H4 (cell line): Measurements from ENCODE around the gene SLC15A4. TPM values are rescaled to one million over a fixed set of nuclear protein-coding genes. Genes with fewer than 3 reads are reported as not detected.

ENCODE experiments used
- DNase-seq: peaks from one replicate; pipeline ENCODE4 v3.0.0-alpha.2; 2015; ENCODE audit warnings: low spot score
- total RNA-seq: library from RNA; depleted of rRNA; stranded (reverse); fragments of >200 nt; shearing (Covaris generic); gene quantifications from 2 replicates; pipeline ENCODE4 v1.2.3, GENCODE V29; 2014; rRNA removed

Gene SLC15A4
- total RNA-seq, 1 experiment from 2014 or later = 14.6 TPM

DNA sequence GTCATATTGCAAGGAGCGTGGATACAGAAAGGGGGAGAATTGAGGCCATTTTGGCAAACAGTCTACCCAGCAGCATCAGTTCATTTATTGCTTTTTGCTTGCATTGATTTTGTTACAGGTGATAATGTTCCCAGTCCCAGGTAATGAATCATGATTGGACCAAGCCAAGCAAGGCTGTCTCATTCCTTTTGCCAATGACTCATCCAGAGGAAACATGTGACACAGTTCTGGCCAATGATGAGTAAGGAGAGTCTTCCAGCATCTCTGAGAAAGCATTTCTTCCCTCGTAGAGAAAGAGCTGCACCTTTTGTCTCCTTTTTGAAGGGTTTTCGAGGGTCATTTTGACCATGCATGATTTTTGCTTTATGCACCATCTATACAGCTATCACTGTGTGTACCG is 68.2 kb downstream of the SLC15A4 start:
- no peak for DNase-seq

DNA sequence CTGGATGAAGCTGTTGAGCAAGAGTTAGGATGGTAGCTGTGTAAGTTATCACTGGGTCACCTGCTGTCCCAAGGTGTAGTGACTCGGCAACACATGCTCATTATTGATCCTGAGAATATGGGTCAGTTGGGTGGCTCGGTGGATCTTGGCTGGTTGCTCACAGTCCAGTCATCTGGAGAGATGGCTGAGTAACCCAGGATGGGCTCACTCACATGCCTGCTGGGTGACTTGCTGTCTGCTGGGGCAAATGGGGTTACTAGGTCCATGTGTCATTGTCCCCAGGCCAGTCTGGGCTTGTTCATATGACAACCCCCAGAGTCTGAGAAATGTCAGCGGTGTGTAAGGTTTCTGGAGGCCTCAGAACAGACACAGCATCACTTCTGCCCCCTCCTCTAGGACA is 69.5 kb downstream of the SLC15A4 start:
- no peak for DNase-seq

DNA sequence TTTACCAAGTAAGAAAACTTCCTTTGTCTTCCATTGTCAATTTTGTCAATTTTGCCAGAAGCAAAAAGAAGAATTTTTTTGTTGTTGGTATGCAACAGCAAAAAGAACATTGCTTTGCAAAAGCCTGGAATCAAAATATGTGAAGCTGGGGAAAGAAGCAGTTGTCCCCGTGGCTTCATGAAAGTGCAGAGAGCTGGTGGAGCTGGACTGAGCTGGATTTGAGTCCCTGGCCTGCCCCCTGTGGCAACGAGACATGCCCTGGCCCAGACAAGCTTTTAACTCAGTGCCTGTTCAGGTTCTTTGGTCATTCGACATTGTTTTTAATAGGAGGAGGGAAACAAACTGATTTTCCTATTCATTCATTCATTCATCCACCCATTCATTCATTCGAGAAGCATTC is 70.3 kb downstream of the SLC15A4 start:
- no peak for DNase-seq

DNA sequence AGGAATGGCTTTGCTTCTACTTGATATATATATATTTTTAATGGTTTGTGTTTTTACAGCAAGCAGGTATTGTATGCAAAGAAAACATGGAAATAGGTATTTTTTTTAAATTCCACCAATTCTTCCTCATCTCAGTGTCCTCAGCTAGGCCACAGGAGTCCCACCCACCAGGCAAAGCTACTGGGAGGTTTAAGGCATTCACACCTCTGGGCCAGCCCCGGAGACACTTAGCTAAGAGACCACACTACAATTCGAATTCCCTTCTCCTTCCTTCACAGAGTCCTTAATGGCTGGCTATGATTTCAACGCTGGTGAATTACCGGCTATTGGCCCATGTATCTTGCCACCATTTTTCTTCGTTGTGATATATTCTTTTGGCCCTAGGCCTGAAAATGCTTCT is 71.4 kb downstream of the SLC15A4 start:
- no peak for DNase-seq

DNA sequence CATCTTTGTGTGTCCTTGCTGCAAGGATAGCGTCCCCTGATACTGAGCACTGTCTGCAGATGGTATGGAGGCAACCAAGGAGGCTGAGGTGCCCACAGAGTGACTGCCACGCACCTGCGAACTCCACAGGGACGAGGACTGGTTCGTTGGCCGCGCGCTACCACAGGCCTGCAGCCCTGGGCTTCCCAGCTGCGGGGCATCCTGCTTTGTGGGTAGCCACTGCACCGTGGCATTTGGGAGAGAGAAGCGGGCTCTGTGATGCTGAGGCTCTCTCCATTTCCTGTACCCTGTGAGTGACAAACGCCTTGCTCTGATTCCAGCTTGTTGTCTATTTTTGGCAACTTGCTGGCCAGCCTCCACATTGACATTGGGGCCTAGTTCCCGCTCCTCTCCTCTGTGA is 76.3 kb downstream of the SLC15A4 start:
- DNase-seq = no peak

DNA sequence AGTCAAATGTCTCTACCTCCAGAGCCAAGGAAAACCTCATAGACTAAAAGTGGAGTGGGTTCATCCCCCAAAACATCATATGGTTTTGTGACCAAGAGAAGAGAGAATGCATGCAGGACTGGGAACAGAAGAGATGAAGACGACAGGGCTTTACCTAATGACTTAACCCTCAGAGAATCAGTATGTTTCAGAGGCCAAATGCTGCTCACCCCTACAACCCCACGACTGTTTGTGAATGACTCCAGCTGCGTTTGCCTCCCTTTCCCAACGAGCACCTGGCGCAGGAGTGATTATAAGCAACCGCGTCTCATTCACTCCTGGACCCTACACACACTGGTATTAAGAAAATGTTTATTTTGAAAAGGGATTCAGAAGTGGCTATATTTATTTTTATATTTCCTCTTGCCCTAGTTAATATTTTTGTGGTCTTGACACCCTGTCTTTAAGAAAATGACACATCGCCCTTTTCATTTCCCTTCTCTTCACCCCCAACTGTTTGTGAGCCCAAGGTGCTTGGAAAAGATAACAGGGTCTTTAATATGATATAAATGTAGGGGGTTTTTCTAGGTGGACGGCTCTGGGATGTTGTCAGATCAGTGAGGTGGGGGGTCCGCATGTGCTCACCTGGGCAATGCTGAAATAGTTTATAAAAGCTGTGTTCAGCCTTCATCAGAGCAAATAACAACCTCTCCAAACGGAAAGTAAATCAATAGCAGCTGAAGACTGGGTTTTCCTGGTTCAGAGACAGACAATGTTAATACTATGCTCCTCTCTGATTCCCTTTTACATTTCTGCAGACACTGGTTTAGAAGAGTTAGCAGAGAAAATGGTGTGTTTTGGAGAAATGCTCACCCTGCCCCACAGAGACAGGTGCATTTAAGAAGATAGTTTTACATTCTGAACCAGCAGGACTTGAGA is 77.7 kb downstream of the SLC15A4 start:
- no peak for DNase-seq

DNA sequence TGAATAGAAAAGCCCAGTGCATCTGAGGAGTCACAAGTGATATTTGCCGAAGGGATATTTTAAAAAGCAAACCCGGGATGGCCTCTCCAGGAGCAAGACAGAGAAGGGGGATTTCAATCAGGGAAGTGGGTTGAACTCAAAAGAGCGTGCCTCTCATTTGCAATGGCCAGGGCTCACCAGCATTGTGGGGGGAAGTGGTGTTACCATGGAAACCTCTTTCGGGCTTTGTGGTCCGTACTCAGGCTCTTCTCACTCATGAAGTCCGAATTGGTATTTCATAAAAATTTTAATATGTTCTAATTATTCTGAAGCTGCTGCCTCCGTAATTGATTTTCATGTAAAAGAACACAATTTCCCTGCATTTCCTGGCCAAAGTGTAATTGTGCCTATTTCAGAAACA is 79.8 kb downstream of the SLC15A4 start:
- no peak for DNase-seq

Other genes with a start within 250 kb of the SLC15A4 start
- gene GLT1D1, start 29.5 kb upstream of the SLC15A4 start, total RNA-seq = not detected in 2 replicates